Thoracic aorta (tissue), 2 donors: Measurements from ENCODE around the gene PIK3AP1. TPM values are rescaled to one million over a fixed set of nuclear protein-coding genes. Genes with fewer than 3 reads are reported as not detected.

Source experiments
- ATAC-seq: fragments of 150-250 bp; one replicate; pipeline ENCODE4 v1.8.0; 2017; ENCODE audit warnings: low read depth; ENCODE audit not compliant: insufficient number of reproducible peaks, low FRiP score
- DNase-seq: peaks from one replicate; pipeline ENCODE4 v3.0.0-alpha.2; 2020; ENCODE audit warnings: low spot score
- H3K27ac ChIP-seq, 2 donors: fragments of 200-600 bp; sonication (generic); 1 replicate in 1 of 2; 2 replicates in 1 of 2; pipeline ENCODE4 v1.5.1; 2016; ENCODE audit warnings: mild to moderate bottlenecking in 2 of 2, moderate library complexity in 2 of 2
- H3K27me3 ChIP-seq: fragments of 200-600 bp; sonication (generic); replicated peaks from 2 replicates; pipeline ENCODE4 v1.6.0; 2016; ENCODE audit warnings: mild to moderate bottlenecking; ENCODE audit not compliant: insufficient read depth
- H3K36me3 ChIP-seq: fragments of 200-600 bp; sonication (generic); one replicate; pipeline ENCODE4 v1.5.1; 2016
- H3K4me1 ChIP-seq, 2 donors: fragments of 200-600 bp; sonication (generic); 1 replicate in 1 of 2; 2 replicates in 1 of 2; pipeline versions ENCODE4 v1.5.1 to v1.6.0; 2016; ENCODE audit warnings: low read depth in 2 of 2, mild to moderate bottlenecking in 1 of 2; ENCODE audit not compliant: control insufficient read depth in 1 of 2
- H3K4me3 ChIP-seq: fragments of 200-600 bp; sonication (generic); 2 replicates; pipeline ENCODE4 v1.5.1; 2016; ENCODE audit warnings: mild to moderate bottlenecking
- H3K9me3 ChIP-seq: fragments of 200-600 bp; sonication (generic); 2 replicates; pipeline ENCODE4 v1.5.1; 2016
- CTCF ChIP-seq: fragments of 200-600 bp; sonication (generic); IDR thresholded peaks from one replicate; pipeline ENCODE4 v1.5.1; 2019; ENCODE audit warnings: antibody characterized with exemption
- total RNA-seq, 2 donors: library from RNA; depleted of rRNA; stranded (reverse); fragments of >200 nt; gene quantifications; one replicate each; pipeline versions ENCODE4 v1.1.0 to v1.2.3, GENCODE V29; 2016

The PIK3AP1 gene
- total RNA-seq, 2 donors from 2014 or later, result 20.2 to 23.6 TPM

- Histone ChIP-seq H3K27me3 (no peaks in the 10 kb centered on the region), H3K4me1 (no peaks in the 10 kb centered on the region), H3K9me3 (no peaks in the 10 kb centered on the region), H3K4me3 (no peak overlapping the region), H3K27ac (no peak overlapping the region), H3K36me3 (no peaks in the 10 kb centered on the region)
- ATAC-seq, result no peak
- no peak for DNase-seq
- no peak for TF ChIP-seq CTCF
These were observed 74.0 kb downstream of the PIK3AP1 start for GRCh38 chr10:96646301-96646700.

DNA sequence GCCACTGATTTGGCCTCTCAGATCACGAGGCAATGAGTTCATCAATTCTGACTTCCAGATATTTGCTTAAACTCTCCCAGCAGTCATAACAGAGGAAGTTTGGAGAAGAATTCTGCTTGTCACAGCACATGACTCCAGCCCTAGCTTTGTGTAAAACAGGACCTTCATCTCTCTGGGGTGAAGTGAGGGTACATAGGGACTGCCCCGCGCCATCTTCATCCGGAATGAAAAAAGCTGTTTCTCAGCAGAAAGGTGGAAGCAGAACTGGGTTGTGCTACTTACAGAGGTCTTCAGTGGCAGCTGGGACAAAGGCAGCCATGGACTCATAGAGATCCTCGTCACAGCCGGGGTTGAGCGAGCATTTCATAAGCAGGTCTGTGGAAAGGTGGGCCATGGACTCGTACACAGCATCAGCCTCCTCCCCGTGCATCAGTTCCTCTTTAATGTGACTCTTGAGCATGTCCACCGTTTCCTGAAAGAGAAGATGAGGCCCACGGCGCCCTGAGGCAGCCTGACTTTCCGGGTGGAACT, 75.1 kb downstream of the PIK3AP1 start:
- Histone ChIP-seq H3K4me1 (no peaks in the 10 kb centered on the region), H3K9me3 (no peaks in the 10 kb centered on the region), H3K27ac (peak overlapping the region in 1 of 2 donors; percentile 27), H3K36me3 (no peaks in the 10 kb centered on the region), H3K27me3 (no peaks in the 10 kb centered on the region), H3K4me3 (no peak overlapping the region)
- ATAC-seq (peak; percentile 15), DNase-seq (no peak)
- TF ChIP-seq CTCF, result no peak

DNA sequence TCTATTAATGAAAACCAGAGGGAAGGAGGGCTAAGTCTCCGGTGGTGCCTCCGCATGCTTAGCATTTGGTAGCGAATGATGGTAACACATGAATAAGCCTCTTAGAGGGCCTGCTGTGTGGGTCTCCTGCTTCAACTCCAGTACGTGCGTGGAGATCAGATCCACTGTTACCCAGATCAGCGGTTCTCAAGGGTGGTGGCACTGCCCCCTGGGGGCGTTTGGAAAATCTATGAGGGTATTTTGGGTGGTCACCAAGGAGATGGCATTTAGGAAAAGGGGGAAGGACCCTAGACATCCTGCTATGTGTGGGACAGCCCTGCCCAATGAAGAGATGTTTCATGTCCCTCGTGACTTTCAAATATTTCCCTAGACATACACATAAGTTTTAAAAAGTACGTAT, 76.4 kb downstream of the PIK3AP1 start:
- no peak for DNase-seq

DNA sequence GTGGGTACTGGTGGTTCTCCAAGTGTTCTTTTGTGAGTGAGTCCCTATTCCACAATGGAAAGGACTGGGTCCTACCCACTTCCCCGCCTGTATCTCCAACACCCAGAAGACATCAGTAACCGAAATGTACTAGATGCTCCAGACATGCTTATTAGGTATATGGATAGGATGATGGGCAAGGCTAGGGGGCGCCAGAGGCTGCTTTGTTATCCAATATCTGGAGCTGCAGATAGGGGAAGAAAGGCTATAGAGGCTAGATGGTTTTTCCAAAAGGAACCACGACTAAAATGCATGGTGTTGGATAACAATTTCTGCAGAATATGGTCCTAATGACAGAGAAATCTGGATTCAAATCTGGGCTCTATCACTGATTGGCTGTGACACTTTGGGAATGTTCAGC, 77.3 kb downstream of the PIK3AP1 start:
- Histone ChIP-seq H3K4me3 (no peak overlapping the region), H3K27ac (no peak overlapping the region), H3K9me3 (no peaks in the 10 kb centered on the region), H3K4me1 (no peaks in the 10 kb centered on the region), H3K36me3 (no peaks in the 10 kb centered on the region), H3K27me3 (no peaks in the 10 kb centered on the region)
- DNase-seq (peak; percentile 21), ATAC-seq (no peak)
- TF ChIP-seq CTCF, result no peak

More for the DNA sequence above, 76.4 kb downstream of the PIK3AP1 start:
- TF ChIP-seq CTCF, result no peak
- Histone ChIP-seq H3K9me3 (no peaks in the 10 kb centered on the region), H3K27me3 (no peaks in the 10 kb centered on the region), H3K27ac (no peak overlapping the region), H3K4me1 (no peaks in the 10 kb centered on the region), H3K4me3 (no peak overlapping the region), H3K36me3 (no peaks in the 10 kb centered on the region)
- ATAC-seq, result no peak

DNA sequence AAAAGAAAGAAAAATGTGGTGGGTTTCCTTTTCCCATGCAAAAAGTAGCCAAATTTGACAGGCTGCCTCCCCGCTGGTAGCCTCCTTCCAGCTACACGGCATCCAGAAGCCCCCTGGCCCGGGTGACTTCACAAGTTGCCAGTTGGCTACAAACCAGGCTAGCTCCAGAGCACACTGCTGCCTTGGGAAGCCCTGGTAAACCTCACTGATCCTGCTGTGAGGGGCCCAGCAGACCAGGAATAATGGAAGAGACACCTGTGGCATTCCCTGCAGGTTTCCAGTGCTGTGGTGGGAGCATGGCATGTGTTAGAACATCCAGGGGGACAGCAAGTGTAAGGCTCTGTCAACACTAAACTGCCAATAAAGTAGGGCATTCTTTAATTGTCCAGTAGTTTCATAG, 77.8 kb downstream of the PIK3AP1 start:
- Histone ChIP-seq H3K4me3 (no peak overlapping the region), H3K9me3 (no peaks in the 10 kb centered on the region), H3K36me3 (no peaks in the 10 kb centered on the region), H3K27ac (no peak overlapping the region), H3K27me3 (no peaks in the 10 kb centered on the region), H3K4me1 (no peaks in the 10 kb centered on the region)
- TF ChIP-seq CTCF, result no peak
- no peak for ATAC-seq
- DNase-seq, result no peak
